CD4-positive, alpha-beta T cell treated with Interleukin-4 for 4 hours (primary cell): ENCODE measurements around the gene IFNA8.
"Not testable (repeated sequence)": the region's sequence is repeated elsewhere in the genome, so short reads cannot be mapped to it uniquely, and the experiment has no call there.

Source experiments
- DNase-seq: peaks from one replicate; pipeline ENCODE4 v3.0.0-alpha.2; 2020

The IFNA8 gene

DNA sequence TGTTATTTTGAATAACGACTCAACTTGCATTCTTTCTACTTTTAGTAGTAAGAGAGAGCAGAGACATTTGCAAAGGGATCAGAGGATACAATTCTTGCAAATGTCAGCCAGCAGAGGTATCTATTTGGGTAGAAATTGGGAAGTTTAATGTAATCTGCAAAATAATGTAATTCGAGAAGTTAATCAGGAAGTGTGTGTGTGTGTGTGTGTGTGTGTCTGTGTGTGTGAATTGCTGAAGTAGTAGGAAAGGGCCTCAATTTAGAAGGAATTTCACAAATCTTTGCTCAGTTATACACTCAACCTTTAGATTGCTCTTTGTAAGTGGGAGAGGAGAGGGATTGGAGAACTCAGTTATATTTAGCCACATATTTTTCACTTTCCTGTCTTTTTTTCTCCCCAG is 20.3 kb downstream of the IFNA8 start:
- DNase-seq, result no peak

- DNase-seq, result no peak
Observed at GRCh38 chr9:21432672-21433425, 23.9 kb downstream of the IFNA8 start.

- DNase-seq, result peak; percentile 48
Observed at GRCh38 chr9:21434202-21435014, 25.5 kb downstream of the IFNA8 start.

DNA sequence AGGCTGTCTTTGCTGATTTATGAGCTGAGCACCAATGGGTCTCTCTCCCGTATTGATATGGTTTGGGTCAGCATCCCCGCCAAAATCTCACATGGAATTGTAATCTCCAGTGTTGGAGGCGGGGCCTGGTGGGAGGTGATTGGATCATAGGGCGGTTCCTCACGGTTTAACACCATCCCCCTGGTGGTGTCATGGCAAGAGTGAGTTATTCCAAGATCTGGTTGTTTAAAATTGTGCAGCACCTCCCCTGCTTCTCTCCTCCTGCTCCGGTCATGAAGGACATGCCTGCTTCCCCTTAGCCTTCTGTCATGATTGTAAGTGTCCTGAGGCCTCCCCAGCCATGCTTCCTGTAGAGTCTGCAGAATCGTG is 26.1 kb downstream of the IFNA8 start:
- DNase-seq, result not testable (repeated sequence)

GRCh38 chr9:21440139-21440538 is 31.2 kb downstream of the IFNA8 start, which contains the start of gene IFNA1:
Gene IFNA1, plus strand, starts transcription at chr9:21440439. Its CDS starts 69 bp downstream, at chr9:21440508.
- no peak for DNase-seq

DNA sequence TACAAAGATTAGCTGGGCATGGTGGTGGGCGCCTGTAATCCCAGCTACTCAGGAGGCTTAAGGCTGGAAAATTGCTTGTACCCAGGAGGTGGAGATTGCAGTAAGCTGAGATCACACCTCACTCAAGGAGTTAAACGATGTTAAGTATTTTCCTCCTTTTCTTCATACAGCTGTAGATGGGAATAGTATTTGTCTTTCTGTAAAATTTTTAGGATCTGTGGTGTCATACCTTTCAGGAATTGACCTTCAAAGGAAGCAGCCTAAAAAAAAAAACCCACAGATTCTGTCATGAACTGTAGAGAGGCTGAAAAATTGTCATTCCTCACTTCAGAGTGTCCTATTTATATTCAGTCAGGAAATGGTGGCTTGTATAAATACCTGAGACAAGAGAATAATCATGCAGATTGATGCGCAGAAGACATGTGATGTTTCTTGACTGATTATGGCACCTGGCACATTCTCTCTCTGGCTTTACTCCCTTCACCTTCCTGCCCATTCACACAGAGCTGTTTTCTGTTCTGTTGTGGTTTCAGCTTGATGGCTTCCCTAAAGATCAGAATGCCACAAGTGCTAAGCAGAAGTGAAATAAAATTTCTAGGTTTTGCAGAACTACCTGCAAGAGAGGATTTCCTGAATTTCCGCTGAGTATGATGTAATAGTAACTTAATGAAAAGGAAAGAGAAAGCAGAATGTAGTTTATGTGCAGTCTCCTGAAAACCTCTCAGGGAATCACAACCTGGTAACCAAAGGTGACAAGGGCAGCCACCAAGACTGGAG is 35.1 kb downstream of the IFNA8 start:
- peak; percentile 56 for DNase-seq

DNA sequence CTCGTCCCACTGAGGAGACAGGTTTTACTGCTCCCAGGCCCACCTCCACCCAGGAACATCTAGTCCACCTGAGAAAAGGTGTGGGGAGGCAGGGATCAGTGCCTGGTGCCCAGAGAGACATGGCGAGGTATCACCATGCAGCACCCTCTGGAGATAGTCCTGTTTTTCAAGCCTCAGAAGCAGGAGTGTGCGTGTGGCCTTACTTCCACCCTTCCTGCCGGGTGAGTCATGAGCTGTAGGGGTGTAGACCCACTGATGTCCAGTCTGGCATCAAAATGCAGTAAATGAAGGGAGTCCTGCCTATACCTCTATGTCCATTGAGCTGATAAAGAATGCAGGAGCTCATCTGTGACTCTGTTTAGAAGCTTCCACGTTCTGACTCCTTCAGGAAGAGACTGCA is 40.4 kb downstream of the IFNA8 start:
- not testable (repeated sequence) for DNase-seq

GRCh38 chr9:21450733-21451394 is 41.9 kb downstream of the IFNA8 start:
- no peak for DNase-seq

GRCh38 chr9:21452681-21453080 is 43.8 kb downstream of the IFNA8 start:
- DNase-seq, result no peak

DNA sequence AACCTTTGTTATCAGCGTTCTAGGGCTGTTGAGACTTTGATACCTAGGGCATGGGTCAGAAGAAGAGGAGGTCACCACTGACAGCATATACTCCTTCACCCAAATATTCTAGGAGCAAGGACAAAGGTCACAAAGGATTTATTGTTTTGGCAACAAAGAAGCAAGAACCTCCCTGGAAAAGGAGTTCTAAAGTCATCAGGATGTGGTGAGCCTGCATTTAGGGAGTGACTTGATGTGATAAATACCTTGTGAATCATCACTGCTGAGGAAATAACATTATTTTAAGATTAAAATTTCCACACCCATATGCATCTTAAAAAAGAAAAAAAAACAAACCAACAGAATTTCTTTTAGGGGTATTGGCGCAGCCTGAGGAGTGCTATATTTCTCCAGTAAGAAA is 45.2 kb downstream of the IFNA8 start:
- DNase-seq, result no peak

DNA sequence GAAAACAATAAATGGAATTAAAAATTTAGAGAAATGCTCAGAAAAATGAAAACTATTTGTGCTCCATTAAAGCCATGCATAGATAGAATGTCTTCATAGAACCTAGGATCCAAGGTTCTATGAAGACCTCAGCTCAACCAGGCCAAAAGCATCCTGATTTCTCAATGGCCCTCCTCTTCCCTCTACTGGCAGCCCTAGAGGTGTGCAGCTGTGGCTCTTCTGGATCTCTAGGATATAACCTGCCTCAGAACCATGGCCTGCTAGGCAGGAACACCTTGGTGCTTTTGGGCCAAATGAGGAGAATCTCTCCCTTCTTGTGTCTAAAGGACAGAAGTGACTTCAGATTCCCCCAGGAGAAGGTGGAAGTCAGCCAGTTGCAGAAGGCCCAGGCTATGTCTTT is 46.4 kb downstream of the IFNA8 start:
- peak; percentile 30 for DNase-seq
